Karpas-422 (cell line): ENCODE data around the gene NUBP1. TPM values are rescaled to one million over a fixed set of nuclear protein-coding genes. Genes with fewer than 3 reads are reported as not detected.

ENCODE experiments used
- DNase-seq: peaks from one replicate; pipeline ENCODE4 v3.0.0-alpha.2; 2015
- H2AFZ ChIP-seq: fragments of 200-600 bp; sonication (generic); 2 replicates; pipeline ENCODE4 v1.6.1; 2014; ENCODE audit warnings: antibody characterized with exemption, low read length, mixed read lengths
- H3K27ac ChIP-seq: fragments of 200-600 bp; sonication (generic); 2 replicates; pipeline ENCODE4 v1.5.1; 2014; ENCODE audit warnings: mild to moderate bottlenecking, low read length, moderate library complexity
- H3K27me3 ChIP-seq: fragments of 200-600 bp; sonication (generic); 2 replicates; pipeline ENCODE4 v1.6.1; 2014; ENCODE audit warnings: low read length, mixed read lengths
- H3K36me3 ChIP-seq: fragments of 200-600 bp; sonication (generic); 2 replicates; pipeline ENCODE4 v1.6.1; 2014; ENCODE audit warnings: low read length, mixed read lengths; ENCODE audit not compliant: insufficient read depth
- H3K4me1 ChIP-seq: fragments of 200-600 bp; sonication (generic); 2 replicates; pipeline ENCODE4 v1.6.1; 2014; ENCODE audit warnings: mild to moderate bottlenecking, low read length, mixed read lengths
- H3K4me2 ChIP-seq: fragments of 200-600 bp; sonication (generic); 2 replicates; pipeline ENCODE4 v1.6.1; 2014; ENCODE audit warnings: low read length, low read depth, mild to moderate bottlenecking; ENCODE audit not compliant: poor library complexity, severe bottlenecking
- H3K4me3 ChIP-seq: fragments of 200-600 bp; sonication (generic); 2 replicates; pipeline ENCODE4 v1.5.1; 2014; ENCODE audit warnings: mild to moderate bottlenecking, antibody characterized with exemption, low read length, mixed read lengths
- H3K79me2 ChIP-seq: fragments of 200-600 bp; sonication (generic); 2 replicates; pipeline ENCODE4 v1.6.1; 2014; ENCODE audit warnings: mild to moderate bottlenecking, low read length, mixed read lengths
- H3K9ac ChIP-seq: fragments of 200-600 bp; sonication (generic); 2 replicates; pipeline ENCODE4 v1.6.0; 2014; ENCODE audit warnings: low read length
- H3K9me2 ChIP-seq: fragments of 200-600 bp; sonication (generic), shearing (Covaris generic); replicated peaks from 2 replicates; pipeline ENCODE4 v1.6.0; 2014; ENCODE audit warnings: mild to moderate bottlenecking, low read length, moderate library complexity; ENCODE audit not compliant: insufficient read depth
- H3K9me3 ChIP-seq: fragments of 300-700, 200-600 bp; sonication (generic); 2 replicates; pipeline ENCODE4 v1.6.1; 2014; ENCODE audit warnings: low read length, mixed read lengths
- H4K20me1 ChIP-seq: fragments of 200-600 bp; sonication (generic); 2 replicates; pipeline ENCODE4 v1.6.1; 2014; ENCODE audit warnings: mild to moderate bottlenecking, antibody characterized with exemption, low read length, low read depth; ENCODE audit not compliant: insufficient read depth
- total RNA-seq: library from RNA; depleted of rRNA; stranded (reverse); fragments of >200 nt; shearing (Covaris generic); gene quantifications from 2 replicates; pipeline ENCODE4 v1.2.3, GENCODE V29; 2014; ENCODE audit warnings: low replicate concordance

The NUBP1 gene
- total RNA-seq, 1 experiment from 2014 or later: 17.7 TPM

GRCh38 chr16:10741844-10742243, 1.8 kb upstream of the NUBP1 start:
- Histone ChIP-seq H3K4me3 (peak overlapping the region; percentile 45), H3K27ac (peak overlapping the region; percentile 68), H3K4me2 (peak overlapping the region; percentile 80), H3K9me2 (no peaks in the 10 kb centered on the region), H4K20me1 (no peaks in the 10 kb centered on the region), H3K9me3 (no peaks in the 10 kb centered on the region), H3K79me2 (peaks cover 15% of the 10 kb centered on the region), H3K9ac (peak overlapping the region; percentile 52), H3K27me3 (no peaks in the 10 kb centered on the region), H3K4me1 (peaks cover 55% of the 10 kb centered on the region), H3K36me3 (no peaks in the 10 kb centered on the region), H2AFZ (0 out of 2 replicates have a peak overlapping the region, but pooled peaks have one; percentile 11)
- peak; percentile 51 for DNase-seq

- H3K36me3 ChIP-seq: no peaks in the 10 kb centered on the region
- H3K79me2 ChIP-seq: peaks cover 15% of the 10 kb centered on the region
- peak overlapping the region; percentile 76 for H3K4me3 ChIP-seq
These were observed 424 bp upstream of the NUBP1 start for GRCh38 chr16:10743227-10743609.

GRCh38 chr16:10744370-10745030, 858 bp downstream of the NUBP1 start:
- no peaks in the 10 kb centered on the region for H3K9me3 ChIP-seq
- H3K9me2 ChIP-seq: no peaks in the 10 kb centered on the region
- H3K36me3 ChIP-seq: no peaks in the 10 kb centered on the region
- peak overlapping the region; percentile 58; the same call in 1 of the 2 replicates for H2AFZ ChIP-seq
- H3K79me2 ChIP-seq: peaks cover 15% of the 10 kb centered on the region
- DNase-seq: no peak
- H3K4me3 ChIP-seq: peak overlapping the region; percentile 76
- H3K4me1 ChIP-seq: peaks cover 39% of the 10 kb centered on the region
- no peaks in the 10 kb centered on the region for H3K27me3 ChIP-seq
- H3K9ac ChIP-seq: peak overlapping the region; percentile 78
- H3K27ac ChIP-seq: no peak overlapping the region
- peak overlapping the region; percentile 80 for H3K4me2 ChIP-seq
- no peaks in the 10 kb centered on the region for H4K20me1 ChIP-seq

More at GRCh38 chr16:10743227-10743609, 424 bp upstream of the NUBP1 start:
- H3K27me3 ChIP-seq: no peaks in the 10 kb centered on the region
- H3K9ac ChIP-seq: peak overlapping the region; percentile 88
- H3K9me3 ChIP-seq: no peaks in the 10 kb centered on the region
- no peaks in the 10 kb centered on the region for H4K20me1 ChIP-seq
- H3K4me1 ChIP-seq: peaks cover 43% of the 10 kb centered on the region
- H3K9me2 ChIP-seq: no peaks in the 10 kb centered on the region
- peak overlapping the region; percentile 80 for H3K4me2 ChIP-seq
- peak overlapping the region; percentile 55; the same call in 1 of the 2 replicates for H2AFZ ChIP-seq
- DNase-seq: no peak
- H3K27ac ChIP-seq: peak overlapping the region; percentile 83

GRCh38 chr16:10745841-10746240, 2.2 kb downstream of the NUBP1 start:
- peaks cover 34% of the 10 kb centered on the region for H3K4me1 ChIP-seq
- no peak overlapping the region for H2AFZ ChIP-seq
- no peaks in the 10 kb centered on the region for H3K9me3 ChIP-seq
- DNase-seq: no peak
- H3K4me2 ChIP-seq: no peak overlapping the region
- H3K79me2 ChIP-seq: peaks cover 15% of the 10 kb centered on the region
- H3K4me3 ChIP-seq: no peak overlapping the region
- H3K27ac ChIP-seq: no peak overlapping the region
- H3K9me2 ChIP-seq: no peaks in the 10 kb centered on the region
- H4K20me1 ChIP-seq: no peaks in the 10 kb centered on the region
- H3K9ac ChIP-seq: no peak overlapping the region
- peaks cover 2% of the 10 kb centered on the region; the same call in 1 of the 2 replicates for H3K36me3 ChIP-seq
- no peaks in the 10 kb centered on the region for H3K27me3 ChIP-seq

- H3K4me1 ChIP-seq: peaks cover 11% of the 10 kb centered on the region
- no peak overlapping the region for H2AFZ ChIP-seq
- H3K27me3 ChIP-seq: no peaks in the 10 kb centered on the region
- no peaks in the 10 kb centered on the region for H4K20me1 ChIP-seq
- no peak overlapping the region for H3K4me3 ChIP-seq
- no peaks in the 10 kb centered on the region for H3K9me2 ChIP-seq
- peaks cover under 1% of the 10 kb centered on the region; the same call in 1 of the 2 replicates for H3K79me2 ChIP-seq
- no peaks in the 10 kb centered on the region for H3K9me3 ChIP-seq
- no peak overlapping the region for H3K27ac ChIP-seq
- H3K4me2 ChIP-seq: no peak overlapping the region
- peaks cover 10% of the 10 kb centered on the region; the same call in 1 of the 2 replicates for H3K36me3 ChIP-seq
- H3K9ac ChIP-seq: no peak overlapping the region
- DNase-seq: no peak
These were observed 7.2 kb downstream of the NUBP1 start for GRCh38 chr16:10750793-10751192.

GRCh38 chr16:10751291-10751697, 7.7 kb downstream of the NUBP1 start:
- Histone ChIP-seq H4K20me1 (no peaks in the 10 kb centered on the region), H2AFZ (no peak overlapping the region), H3K4me3 (no peak overlapping the region), H3K27me3 (no peaks in the 10 kb centered on the region), H3K79me2 (no peaks in the 10 kb centered on the region; the same call in 1 of the 2 replicates), H3K4me2 (no peak overlapping the region), H3K27ac (no peak overlapping the region), H3K9me2 (no peaks in the 10 kb centered on the region), H3K36me3 (peaks cover 11% of the 10 kb centered on the region; the same call in 1 of the 2 replicates), H3K9me3 (no peaks in the 10 kb centered on the region), H3K4me1 (peaks cover 11% of the 10 kb centered on the region), H3K9ac (no peak overlapping the region)
- DNase-seq: no peak

GRCh38 chr16:10752843-10753523, 9.3 kb downstream of the NUBP1 start:
- Histone ChIP-seq H3K36me3 (peaks cover 11% of the 10 kb centered on the region; the same call in 1 of the 2 replicates), H3K9me3 (no peaks in the 10 kb centered on the region), H3K4me3 (no peak overlapping the region), H3K27me3 (no peaks in the 10 kb centered on the region), H3K4me1 (peaks cover 11% of the 10 kb centered on the region), H3K9me2 (no peaks in the 10 kb centered on the region), H3K9ac (0 out of 2 replicates have a peak overlapping the region, but pooled peaks have one; percentile 15), H4K20me1 (no peaks in the 10 kb centered on the region), H3K27ac (0 out of 2 replicates have a peak overlapping the region, but pooled peaks have one; percentile 18), H3K79me2 (no peaks in the 10 kb centered on the region), H3K4me2 (no peak overlapping the region), H2AFZ (no peak overlapping the region)
- peak; percentile 62 for DNase-seq

- 0 out of 2 replicates have a peak overlapping the region, but pooled peaks have one; percentile 18 for H3K27ac ChIP-seq
- H3K4me1 ChIP-seq: peaks cover 11% of the 10 kb centered on the region
- no peaks in the 10 kb centered on the region for H3K9me2 ChIP-seq
- H3K9me3 ChIP-seq: no peaks in the 10 kb centered on the region
- H3K4me3 ChIP-seq: no peak overlapping the region
- no peak for DNase-seq
- H3K4me2 ChIP-seq: no peak overlapping the region
- no peaks in the 10 kb centered on the region for H4K20me1 ChIP-seq
- H3K27me3 ChIP-seq: no peaks in the 10 kb centered on the region
- 0 out of 2 replicates have a peak overlapping the region, but pooled peaks have one; percentile 15 for H3K9ac ChIP-seq
- no peaks in the 10 kb centered on the region for H3K79me2 ChIP-seq
- H2AFZ ChIP-seq: no peak overlapping the region
- peaks cover 11% of the 10 kb centered on the region; the same call in 1 of the 2 replicates for H3K36me3 ChIP-seq
These were observed 10.0 kb downstream of the NUBP1 start for GRCh38 chr16:10753670-10754069.
